OCI-LY1 (cell line): Measurements from ENCODE around the gene EEF1A1.

Experiments
- CTCF ChIP-seq: fragments of 200-600 bp; sonication (generic), shearing (Covaris generic); IDR thresholded peaks from 2 replicates; pipeline ENCODE4 v1.5.1; 2017; ENCODE audit warnings: mild to moderate bottlenecking, antibody characterized with exemption, low read length, moderate library complexity, mixed read lengths
- EZH2 ChIP-seq: fragments of 200-600 bp; sonication (generic), shearing (Covaris generic); IDR thresholded peaks from 2 replicates; pipeline ENCODE4 v1.8.0; 2017; ENCODE audit warnings: borderline replicate concordance, mixed run types, mild to moderate bottlenecking, antibody characterized with exemption, low read length, moderate library complexity, mixed read lengths

GRCh38 chr6:73534628-73535027, 13.8 kb upstream of the EEF1A1 start:
- TF ChIP-seq CTCF (no peak), EZH2 (no peak)
